Parathyroid adenoma (tissue), 2 donors: ENCODE results near the gene R3HDM2.

Experiments
- H2AFZ ChIP-seq: fragments of 300-600 bp; sonication (generic); one replicate; pipeline ENCODE4 v1.7.0; 2017; ENCODE audit warnings: antibody characterized with exemption, mild to moderate bottlenecking
- H3K27ac ChIP-seq: fragments of 300-600 bp; sonication (generic); one replicate; pipeline ENCODE4 v1.7.0; 2017
- H3K27me3 ChIP-seq: fragments of 300-600 bp; sonication (generic); one replicate; pipeline ENCODE4 v1.7.0; 2017; ENCODE audit warnings: low read length; ENCODE audit not compliant: control insufficient read depth, insufficient read depth
- H3K36me3 ChIP-seq: fragments of 300-600 bp; sonication (generic); one replicate; pipeline ENCODE4 v1.7.0; 2017; ENCODE audit warnings: low read length; ENCODE audit not compliant: control insufficient read depth, insufficient read depth
- H3K4me1 ChIP-seq: fragments of 300-600 bp; sonication (generic); one replicate; pipeline ENCODE4 v1.7.0; 2017; ENCODE audit warnings: control low read depth
- H3K4me2 ChIP-seq: fragments of 300-600 bp; sonication (generic); one replicate; pipeline ENCODE4 v1.7.0; 2017; ENCODE audit warnings: low read length
- H3K4me3 ChIP-seq: fragments of 300-600 bp; sonication (generic); one replicate; pipeline ENCODE4 v1.7.0; 2017; ENCODE audit warnings: low read depth, low read length
- H3K79me2 ChIP-seq: fragments of 300-600 bp; sonication (generic); one replicate; pipeline ENCODE4 v1.7.0; 2017; ENCODE audit warnings: control low read depth
- H3K9ac ChIP-seq: fragments of 300-600 bp; sonication (generic); one replicate; pipeline ENCODE4 v1.7.0; 2017; ENCODE audit warnings: mild to moderate bottlenecking
- H3K9me3 ChIP-seq: fragments of 300-600 bp; sonication (generic); one replicate; pipeline ENCODE4 v1.7.0; 2017; ENCODE audit warnings: low read length; ENCODE audit not compliant: control insufficient read depth
- CTCF ChIP-seq: fragments of 300-600 bp; sonication (generic); IDR thresholded peaks from one replicate; pipeline ENCODE4 v1.7.0; 2017; ENCODE audit warnings: antibody characterized with exemption, mild to moderate bottlenecking
- donor health status: primary hyperparathyroidism.

R3HDM2 gene

GRCh38 chr12:57355734-57356133 lies 75.1 kb downstream of the R3HDM2 start:
- Histone ChIP-seq H3K27me3 (no peaks in the 10 kb centered on the region), H3K4me3 (no peak overlapping the region), H3K4me1 (no peaks in the 10 kb centered on the region), H3K27ac (no peak overlapping the region), H2AFZ (no peak overlapping the region), H3K4me2 (no peak overlapping the region), H3K79me2 (no peaks in the 10 kb centered on the region), H3K36me3 (no peaks in the 10 kb centered on the region), H3K9ac (no peak overlapping the region), H3K9me3 (no peaks in the 10 kb centered on the region)
- TF ChIP-seq CTCF, result no peak

DNA sequence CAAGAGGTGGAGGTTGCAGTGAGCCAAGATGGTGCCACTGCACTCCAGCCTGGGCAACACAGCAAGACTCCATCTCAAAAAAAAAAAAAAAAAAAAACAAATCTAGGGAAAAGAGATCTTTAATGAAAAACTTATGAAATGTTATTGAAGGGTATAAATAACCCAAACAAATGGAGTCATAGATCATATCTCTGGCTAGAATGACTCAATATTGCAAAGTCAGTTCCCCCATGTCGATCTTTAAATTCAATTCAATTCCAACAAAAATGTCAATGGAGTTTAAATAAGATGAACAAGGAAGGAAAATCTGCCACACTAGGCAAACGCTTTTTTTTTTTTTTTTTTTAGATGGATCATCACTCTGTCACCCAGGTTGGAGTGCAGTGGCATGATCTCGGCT lies 78.7 kb downstream of the R3HDM2 start:
- Histone ChIP-seq H3K4me3 (no peak overlapping the region), H3K4me1 (no peaks in the 10 kb centered on the region), H3K9me3 (no peaks in the 10 kb centered on the region), H3K27me3 (no peaks in the 10 kb centered on the region), H2AFZ (no peak overlapping the region), H3K9ac (no peak overlapping the region), H3K79me2 (peaks cover 3% of the 10 kb centered on the region), H3K4me2 (no peak overlapping the region), H3K36me3 (no peaks in the 10 kb centered on the region), H3K27ac (no peak overlapping the region)
- no peak for TF ChIP-seq CTCF

- Histone ChIP-seq H3K79me2 (peaks cover 7% of the 10 kb centered on the region), H3K27me3 (no peaks in the 10 kb centered on the region), H3K36me3 (no peaks in the 10 kb centered on the region), H3K4me3 (no peak overlapping the region), H3K27ac (no peak overlapping the region), H3K9me3 (no peaks in the 10 kb centered on the region), H3K4me2 (no peak overlapping the region), H3K4me1 (peaks cover 4% of the 10 kb centered on the region), H3K9ac (no peak overlapping the region), H2AFZ (no peak overlapping the region)
- no peak for TF ChIP-seq CTCF
Measured at GRCh38 chr12:57347284-57347683, 83.6 kb downstream of the R3HDM2 start.

DNA sequence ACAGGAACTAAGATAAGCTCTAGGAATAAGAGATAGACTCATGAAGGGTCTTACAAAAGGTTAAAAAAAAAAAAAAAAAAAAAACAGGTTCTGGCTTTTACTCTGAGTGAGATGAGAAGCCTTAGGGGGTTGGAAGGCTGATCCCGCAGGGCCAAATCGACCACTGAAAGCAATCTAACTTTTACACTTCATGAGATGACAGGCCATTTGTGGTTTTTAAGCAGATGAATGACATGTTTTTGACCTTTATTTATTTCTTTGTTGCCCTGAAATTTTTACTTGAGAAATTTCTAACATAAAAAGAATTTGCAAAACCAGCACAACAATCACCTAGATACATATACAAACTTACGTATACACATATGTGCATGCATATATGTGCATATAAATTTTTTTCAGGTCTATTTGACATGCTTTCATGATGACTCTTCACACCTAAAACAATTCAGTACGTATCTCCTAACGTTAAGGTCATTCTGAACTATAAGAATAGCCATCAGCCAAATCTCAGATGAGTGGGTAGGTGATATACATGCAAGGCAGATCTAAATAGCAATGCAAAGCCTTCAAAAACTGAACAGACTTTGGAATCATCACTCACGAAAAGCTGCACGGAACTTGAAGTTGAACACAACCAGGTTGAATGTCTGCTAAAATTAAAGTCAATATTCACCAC lies 87.0 kb downstream of the R3HDM2 start:
- H3K9me3 ChIP-seq, result no peaks in the 10 kb centered on the region
- no peak for TF ChIP-seq CTCF
- H3K9ac ChIP-seq, result no peak overlapping the region
- no peak overlapping the region for H2AFZ ChIP-seq
- no peaks in the 10 kb centered on the region for H3K36me3 ChIP-seq
- H3K4me3 ChIP-seq, result no peak overlapping the region
- H3K27me3 ChIP-seq, result no peaks in the 10 kb centered on the region
- H3K4me1 ChIP-seq, result peaks cover 8% of the 10 kb centered on the region
- H3K27ac ChIP-seq, result no peak overlapping the region
- peaks cover 7% of the 10 kb centered on the region for H3K79me2 ChIP-seq
- H3K4me2 ChIP-seq, result no peak overlapping the region

DNA sequence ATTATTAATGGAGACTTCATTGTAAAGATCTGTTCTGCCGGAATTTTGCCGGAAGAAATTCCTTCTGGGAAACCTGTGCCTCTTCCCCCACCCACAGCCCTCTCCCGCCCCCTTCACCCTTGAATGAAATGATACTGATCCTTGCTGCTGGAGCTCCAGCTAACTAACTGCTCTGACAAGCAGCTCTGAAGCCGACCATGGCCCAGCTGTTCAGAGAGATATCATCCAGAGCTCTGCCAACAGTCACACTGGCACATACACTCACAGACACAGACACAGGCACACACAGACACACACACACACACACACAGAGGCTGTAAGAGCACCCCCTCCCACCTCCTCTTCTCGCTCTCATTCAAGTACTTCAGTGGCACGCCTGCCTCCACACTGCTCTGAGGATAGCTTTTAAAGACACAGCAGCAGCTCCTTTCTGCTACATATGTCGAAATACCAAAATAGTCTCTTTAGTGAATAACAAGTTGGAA lies 88.6 kb downstream of the R3HDM2 start:
- Histone ChIP-seq H3K4me2 (peak overlapping the region; percentile 48), H3K27ac (peak overlapping the region; percentile 39), H3K36me3 (no peaks in the 10 kb centered on the region), H3K79me2 (peaks cover 11% of the 10 kb centered on the region), H3K9ac (no peak overlapping the region), H3K4me1 (peaks cover 8% of the 10 kb centered on the region), H3K27me3 (no peaks in the 10 kb centered on the region), H3K4me3 (peak overlapping the region; percentile 15), H2AFZ (peak overlapping the region; percentile 45), H3K9me3 (no peaks in the 10 kb centered on the region)
- no peak for TF ChIP-seq CTCF
